Measurements from ENCODE around the gene PON2.
"Not testable (repeated sequence)": the region's sequence is repeated elsewhere in the genome, so short reads cannot be mapped to it uniquely, and the experiment has no call there.

Gene PON2

GRCh38 chr7:95396136-95397032, 38.4 kb downstream of the PON2 start, which contains the start of gene PON3:
Gene PON3, minus strand, starts transcription at chr7:95396375. Its CDS starts 25 bp downstream, at chr7:95396350.
- FAIRE-seq = no peak
- TF ChIP-seq POLR2A (IDR thresholded peaks at IDR 0.05; ENCODE audit: low read depth, low read length) = no peak
- no peak for DNase-seq (ENCODE audit: insufficient read length)

DNA sequence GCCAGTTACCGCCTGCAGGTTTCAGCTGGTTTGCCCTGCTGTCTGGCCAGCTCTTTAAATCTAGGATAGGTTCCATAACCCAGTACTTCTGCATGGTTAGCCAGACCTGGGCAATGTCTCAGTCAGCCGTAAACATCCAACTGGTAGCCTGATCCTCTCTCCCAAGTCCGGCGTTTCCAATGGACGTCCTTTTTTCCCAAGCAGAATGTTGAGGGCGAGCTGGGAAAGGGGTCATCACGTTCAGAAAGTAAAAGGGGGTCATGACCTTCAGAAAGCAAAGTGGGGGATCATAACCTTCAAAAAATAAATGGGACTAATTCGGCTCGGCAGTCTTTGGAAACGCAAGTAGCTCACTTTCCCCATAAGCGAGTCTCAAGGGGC, 39.1 kb downstream of the PON2 start:
- DNase-seq (ENCODE audit: insufficient read length) (no peak), FAIRE-seq (no peak)
- TF ChIP-seq POLR2AphosphoS5 (IDR thresholded peaks at IDR 0.05; ENCODE audit: low read depth, low read length) (no peak), TAF1 (IDR thresholded peaks at IDR 0.05; ENCODE audit: borderline replicate concordance, low read depth, low read length) (no peak), POLR2A (IDR thresholded peaks at IDR 0.05; ENCODE audit: low read depth, low read length) (no peak)

- FAIRE-seq (no peak), DNase-seq (ENCODE audit: insufficient read length) (no peak)
- TF ChIP-seq POLR2A (IDR thresholded peaks at IDR 0.05; ENCODE audit: low read depth, low read length) (no peak), TAF1 (IDR thresholded peaks at IDR 0.05; ENCODE audit: borderline replicate concordance, low read depth, low read length) (no peak), POLR2AphosphoS5 (IDR thresholded peaks at IDR 0.05; ENCODE audit: low read depth, low read length) (no peak)
Measured at GRCh38 chr7:95394370-95394769, 40.5 kb downstream of the PON2 start.

- DNase-seq (ENCODE audit: insufficient read length) (no peak), FAIRE-seq (no peak)
- TF ChIP-seq POLR2A (IDR thresholded peaks at IDR 0.05; ENCODE audit: low read depth, low read length) = no peak
- TF ChIP-seq POLR2AphosphoS5 (IDR thresholded peaks at IDR 0.05; ENCODE audit: low read depth, low read length) = no peak
- TF ChIP-seq TAF1 (IDR thresholded peaks at IDR 0.05; ENCODE audit: borderline replicate concordance, low read depth, low read length) = no peak
Measured at GRCh38 chr7:95391761-95392160, 43.1 kb downstream of the PON2 start.

GRCh38 chr7:95389516-95389915, 45.3 kb downstream of the PON2 start:
- FAIRE-seq (no peak), DNase-seq (ENCODE audit: insufficient read length) (no peak)
- TF ChIP-seq TAF1 (IDR thresholded peaks at IDR 0.05; ENCODE audit: borderline replicate concordance, low read depth, low read length) = no peak
- no peak for TF ChIP-seq POLR2AphosphoS5 (IDR thresholded peaks at IDR 0.05; ENCODE audit: low read depth, low read length)
- no peak for TF ChIP-seq POLR2A (IDR thresholded peaks at IDR 0.05; ENCODE audit: low read depth, low read length)

- not testable (repeated sequence) for DNase-seq (ENCODE audit: insufficient read length); FAIRE-seq
Measured at GRCh38 chr7:95379457-95379856, 55.4 kb downstream of the PON2 start.

DNA sequence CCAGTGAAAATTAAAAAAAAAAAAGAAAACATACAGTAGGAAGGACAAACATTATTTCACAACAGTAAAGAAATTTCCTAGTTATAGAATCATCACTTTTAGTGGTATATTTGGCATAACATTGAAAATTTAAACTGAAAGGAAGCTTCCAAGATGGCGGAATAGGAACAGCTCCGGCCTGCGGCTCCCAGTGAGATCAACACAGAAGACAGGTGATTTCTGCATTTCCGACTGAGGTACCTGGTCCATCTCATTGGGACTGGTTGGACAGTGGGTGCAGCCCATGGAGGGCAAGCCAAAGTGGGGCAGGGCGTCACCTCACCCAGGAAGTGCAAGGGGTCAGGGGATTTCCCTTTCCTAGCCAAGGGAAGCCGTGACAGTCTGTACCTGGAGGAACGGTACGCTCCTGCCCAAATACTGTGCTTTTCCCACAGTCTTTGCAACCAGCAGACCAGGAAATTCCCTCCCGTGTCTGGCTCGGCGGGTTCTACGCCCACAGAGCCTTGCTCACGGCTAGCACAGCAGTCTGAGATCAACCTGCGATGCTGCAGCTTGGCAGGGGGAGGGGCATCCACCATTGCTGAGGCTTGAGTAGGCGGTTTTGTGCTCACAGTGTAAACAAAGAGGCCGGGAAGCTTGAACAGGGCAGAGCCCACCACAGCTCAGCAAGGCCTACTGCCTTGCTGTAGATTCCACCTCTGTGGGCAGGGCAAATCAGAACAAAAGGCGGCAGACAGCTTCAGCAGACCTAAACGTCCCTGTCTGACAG, 58.0 kb downstream of the PON2 start:
- FAIRE-seq (no peak), DNase-seq (ENCODE audit: insufficient read length) (no peak)
- TF ChIP-seq POLR2AphosphoS5 (IDR thresholded peaks at IDR 0.05; ENCODE audit: low read depth, low read length) (no peak), TAF1 (IDR thresholded peaks at IDR 0.05; ENCODE audit: borderline replicate concordance, low read depth, low read length) (no peak), POLR2A (IDR thresholded peaks at IDR 0.05; ENCODE audit: low read depth, low read length) (no peak)

DNA sequence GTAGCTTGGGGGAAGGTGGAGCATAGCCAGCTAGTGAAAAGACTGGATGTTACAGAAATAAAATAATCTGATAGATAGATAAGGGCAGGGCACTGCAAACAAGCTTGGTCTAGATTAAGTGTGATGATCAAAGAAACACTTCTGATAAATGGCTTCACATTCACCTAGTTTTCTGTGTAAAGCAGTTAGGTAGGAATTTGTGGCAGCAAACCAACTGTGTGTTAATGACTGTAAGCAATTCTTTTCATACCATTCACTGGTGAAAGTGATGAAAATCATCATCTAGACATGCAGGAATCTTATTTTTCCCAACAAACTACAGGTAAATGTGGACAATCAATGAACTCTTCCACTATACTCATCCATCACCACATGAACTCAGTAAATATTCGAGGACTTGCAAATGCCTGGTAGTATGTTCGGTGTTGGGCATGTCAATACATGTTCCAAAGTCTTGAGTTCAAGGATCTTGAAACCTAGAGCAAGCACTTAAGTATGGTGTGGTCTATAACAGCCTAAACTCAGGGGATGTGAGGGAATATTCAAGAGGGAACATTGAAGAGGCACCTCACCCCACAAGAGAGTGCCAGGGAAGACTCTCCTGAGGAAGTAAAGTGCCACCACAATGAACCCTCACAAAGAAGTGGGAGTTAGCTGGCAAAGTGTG, 59.1 kb downstream of the PON2 start:
- TF ChIP-seq POLR2A (IDR thresholded peaks at IDR 0.05; ENCODE audit: low read depth, low read length) (no peak), TAF1 (IDR thresholded peaks at IDR 0.05; ENCODE audit: borderline replicate concordance, low read depth, low read length) (no peak), POLR2AphosphoS5 (IDR thresholded peaks at IDR 0.05; ENCODE audit: low read depth, low read length) (no peak)
- DNase-seq (ENCODE audit: insufficient read length) (no peak), FAIRE-seq (no peak)

GRCh38 chr7:95373323-95373722, 61.5 kb downstream of the PON2 start:
- DNase-seq (ENCODE audit: insufficient read length) (no peak), FAIRE-seq (no peak)
- TF ChIP-seq POLR2AphosphoS5 (IDR thresholded peaks at IDR 0.05; ENCODE audit: low read depth, low read length) (no peak), POLR2A (IDR thresholded peaks at IDR 0.05; ENCODE audit: low read depth, low read length) (no peak), TAF1 (IDR thresholded peaks at IDR 0.05; ENCODE audit: borderline replicate concordance, low read depth, low read length) (no peak)

GRCh38 chr7:95368235-95368634, 66.6 kb downstream of the PON2 start:
- no peak for TF ChIP-seq POLR2AphosphoS5 (IDR thresholded peaks at IDR 0.05; ENCODE audit: low read depth, low read length)
- TF ChIP-seq POLR2A (IDR thresholded peaks at IDR 0.05; ENCODE audit: low read depth, low read length) = no peak
- TF ChIP-seq TAF1 (IDR thresholded peaks at IDR 0.05; ENCODE audit: borderline replicate concordance, low read depth, low read length) = no peak
- FAIRE-seq (no peak), DNase-seq (ENCODE audit: insufficient read length) (no peak)

GRCh38 chr7:95367606-95368005, 67.2 kb downstream of the PON2 start:
- FAIRE-seq = no peak
- DNase-seq (ENCODE audit: insufficient read length) = no peak

More at GRCh38 chr7:95367606-95368005, 67.2 kb downstream of the PON2 start:
- no peak for TF ChIP-seq POLR2A (IDR thresholded peaks at IDR 0.05; ENCODE audit: low read depth, low read length)
- TF ChIP-seq TAF1 (IDR thresholded peaks at IDR 0.05; ENCODE audit: borderline replicate concordance, low read depth, low read length) = no peak
- TF ChIP-seq POLR2AphosphoS5 (IDR thresholded peaks at IDR 0.05; ENCODE audit: low read depth, low read length) = no peak
